Hepatocyte (in vitro differentiated cells): ENCODE results near the gene ERC2.

Experiments used
- EZH2 ChIP-seq: fragments of 200-600 bp; sonication (generic); IDR thresholded peaks from 2 replicates; pipeline ENCODE4 v1.6.1; 2016; ENCODE audit warnings: antibody characterized with exemption, mild to moderate bottlenecking, borderline replicate concordance
- EZH2phosphoT487 ChIP-seq: fragments of 200-600 bp; sonication (generic); IDR thresholded peaks from one replicate; pipeline ENCODE4 v1.6.1; 2018; ENCODE audit warnings: antibody characterized with exemption, mild to moderate bottlenecking, low read depth, moderate library complexity; ENCODE audit not compliant: unreplicated experiment, severe bottlenecking
- TF ChIP-seq, protein P1 (sequence below): fragments of 200-600 bp; sonication (generic); IDR thresholded peaks from 2 replicates; pipeline ENCODE4 v1.5.1; 2016; ENCODE audit warnings: antibody characterized with exemption, mild to moderate bottlenecking; ENCODE audit not compliant: poor library complexity

- TF ChIP-seq, protein P1, sequence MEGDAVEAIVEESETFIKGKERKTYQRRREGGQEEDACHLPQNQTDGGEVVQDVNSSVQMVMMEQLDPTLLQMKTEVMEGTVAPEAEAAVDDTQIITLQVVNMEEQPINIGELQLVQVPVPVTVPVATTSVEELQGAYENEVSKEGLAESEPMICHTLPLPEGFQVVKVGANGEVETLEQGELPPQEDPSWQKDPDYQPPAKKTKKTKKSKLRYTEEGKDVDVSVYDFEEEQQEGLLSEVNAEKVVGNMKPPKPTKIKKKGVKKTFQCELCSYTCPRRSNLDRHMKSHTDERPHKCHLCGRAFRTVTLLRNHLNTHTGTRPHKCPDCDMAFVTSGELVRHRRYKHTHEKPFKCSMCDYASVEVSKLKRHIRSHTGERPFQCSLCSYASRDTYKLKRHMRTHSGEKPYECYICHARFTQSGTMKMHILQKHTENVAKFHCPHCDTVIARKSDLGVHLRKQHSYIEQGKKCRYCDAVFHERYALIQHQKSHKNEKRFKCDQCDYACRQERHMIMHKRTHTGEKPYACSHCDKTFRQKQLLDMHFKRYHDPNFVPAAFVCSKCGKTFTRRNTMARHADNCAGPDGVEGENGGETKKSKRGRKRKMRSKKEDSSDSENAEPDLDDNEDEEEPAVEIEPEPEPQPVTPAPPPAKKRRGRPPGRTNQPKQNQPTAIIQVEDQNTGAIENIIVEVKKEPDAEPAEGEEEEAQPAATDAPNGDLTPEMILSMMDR: no peak
- TF ChIP-seq EZH2 (no peak), EZH2phosphoT487 (no peak)
Measured at GRCh38 chr3:55675478-55675877, 792.8 kb downstream of the ERC2 start.
